HEK293 (cell line): ENCODE measurements around the gene ERBIN.

ENCODE experiments used
- CTCF ChIA-PET: fragments of 350-600 bp; formaldehyde crosslinking; extraction: SDS; loops from one replicate; lab custom pipeline; 2021; ENCODE audit warnings: antibody characterized with exemption; lab: Yijun Ruan, JAX
- POLR2A ChIA-PET: fragments of 300-600 bp; formaldehyde crosslinking; extraction: SDS; loops from one replicate; lab custom pipeline; 2020; ENCODE audit warnings: antibody characterized with exemption, inconsistent platforms; lab: Yijun Ruan, JAX
- H3K27ac ChIP-seq: fragments of 200-500 bp; sonication (Bioruptor generic); 2 replicates; pipeline ENCODE4 v1.5.1; 2014; ENCODE audit warnings: low read depth, low read length, control low read depth, inconsistent platforms; ENCODE audit errors: extremely low read depth
- H3K36me3 ChIP-seq, 2 experiments: fragments of 200-500 bp in 1 of 2; sonication (Bioruptor generic) in 1 of 2; 1 replicate in 1 of 2; 2 replicates in 1 of 2; pipeline ENCODE4 v1.5.1; 2014 to 2017; ENCODE audit warnings: inconsistent platforms in 2 of 2, low read length in 2 of 2; ENCODE audit not compliant: control insufficient read depth in 2 of 2, insufficient read depth in 1 of 2
- H3K4me1 ChIP-seq: fragments of 200-500 bp; sonication (Bioruptor generic); 2 replicates; pipeline ENCODE4 v1.5.1; 2014; ENCODE audit warnings: mild to moderate bottlenecking, low read length, inconsistent platforms; ENCODE audit not compliant: control insufficient read depth, insufficient read depth
- H3K4me3 ChIP-seq: 2 replicates; pipeline ENCODE4 v1.5.1; 2011; ENCODE audit warnings: low read depth, mild to moderate bottlenecking, control low read depth, low read length, moderate library complexity
- H3K9me3 ChIP-seq: fragments of 200-500 bp; sonication (Bioruptor generic); 2 replicates; pipeline ENCODE4 v1.5.1; 2014; ENCODE audit warnings: low read depth, low read length, inconsistent platforms; ENCODE audit not compliant: control insufficient read depth, insufficient read depth
- MZF1 ChIP-seq: fragments of 450-650 bp; formaldehyde crosslinking; IDR thresholded peaks from 2 replicates; pipeline ENCODE4 v1.5.1; 2017; ENCODE audit warnings: missing biosample characterization, missing genetic modification characterization, borderline replicate concordance
- SALL2 ChIP-seq: fragments of 450-650 bp; formaldehyde crosslinking; IDR thresholded peaks from 2 replicates; pipeline ENCODE4 v1.5.0; 2017; ENCODE audit warnings: missing biosample characterization, mild to moderate bottlenecking, missing genetic modification characterization, borderline replicate concordance
- ZBTB11 ChIP-seq: fragments of 450-650 bp; formaldehyde crosslinking; conservative IDR thresholded peaks from 2 replicates; pipeline ENCODE4 v1.5.1; 2016; ENCODE audit warnings: low read depth, missing biosample characterization, missing genetic modification characterization
- ZFP37 ChIP-seq: fragments of 450-650 bp; formaldehyde crosslinking; IDR thresholded peaks from 2 replicates; pipeline ENCODE4 v1.5.1; 2016; ENCODE audit warnings: missing biosample characterization, missing genetic modification characterization
- ZNF169 ChIP-seq: fragments of 450-650 bp; formaldehyde crosslinking; IDR thresholded peaks from 2 replicates; pipeline ENCODE4 v1.5.1; 2016; ENCODE audit warnings: missing biosample characterization, missing genetic modification characterization
- ZNF214 ChIP-seq: fragments of 450-650 bp; formaldehyde crosslinking; IDR thresholded peaks from 2 replicates; pipeline ENCODE4 v1.5.1; 2017; ENCODE audit warnings: missing biosample characterization, mild to moderate bottlenecking, missing genetic modification characterization, borderline replicate concordance
- ZNF23 ChIP-seq: fragments of 450-650 bp; formaldehyde crosslinking; IDR thresholded peaks from 2 replicates; pipeline ENCODE4 v1.5.1; 2016; ENCODE audit warnings: missing biosample characterization, missing genetic modification characterization, borderline replicate concordance
- ZNF350 ChIP-seq: fragments of 450-650 bp; formaldehyde crosslinking; IDR thresholded peaks from 2 replicates; pipeline ENCODE4 v1.5.0; 2017; ENCODE audit warnings: missing biosample characterization, mild to moderate bottlenecking, missing genetic modification characterization
- ZNF426 ChIP-seq: fragments of 450-650 bp; formaldehyde crosslinking; IDR thresholded peaks from 2 replicates; pipeline ENCODE4 v1.5.1; 2017; ENCODE audit warnings: missing biosample characterization, missing genetic modification characterization, mild to moderate bottlenecking, inconsistent platforms, moderate library complexity
- ZNF473 ChIP-seq: fragments of 450-650 bp; formaldehyde crosslinking; IDR thresholded peaks from 2 replicates; pipeline ENCODE4 v1.5.1; 2017; ENCODE audit warnings: missing biosample characterization, missing genetic modification characterization
- ZNF521 ChIP-seq: fragments of 450-650 bp; formaldehyde crosslinking; IDR thresholded peaks from 2 replicates; pipeline ENCODE4 v1.5.1; 2017; ENCODE audit warnings: missing biosample characterization, mild to moderate bottlenecking, missing genetic modification characterization
- ZNF558 ChIP-seq: fragments of 450-650 bp; formaldehyde crosslinking; IDR thresholded peaks from 2 replicates; pipeline ENCODE4 v1.5.1; 2016; ENCODE audit warnings: missing biosample characterization, missing genetic modification characterization
- ZNF654 ChIP-seq: fragments of 450-650 bp; formaldehyde crosslinking; IDR thresholded peaks from 2 replicates; pipeline ENCODE4 v1.5.1; 2016; ENCODE audit warnings: low read depth, missing biosample characterization, missing genetic modification characterization
- ZNF670 ChIP-seq: fragments of 450-650 bp; formaldehyde crosslinking; IDR thresholded peaks from 2 replicates; pipeline ENCODE4 v1.5.1; 2016; ENCODE audit warnings: missing biosample characterization, missing genetic modification characterization, low read depth
- ZNF777 ChIP-seq: fragments of 450-650 bp; formaldehyde crosslinking; IDR thresholded peaks from 2 replicates; pipeline ENCODE4 v1.5.1; 2017; ENCODE audit warnings: missing biosample characterization, missing genetic modification characterization, borderline replicate concordance
- ZSCAN23 ChIP-seq: fragments of 450-650 bp; formaldehyde crosslinking; IDR thresholded peaks from 2 replicates; pipeline ENCODE4 v1.5.1; 2016; ENCODE audit warnings: missing biosample characterization, missing genetic modification characterization

Gene ERBIN

DNA sequence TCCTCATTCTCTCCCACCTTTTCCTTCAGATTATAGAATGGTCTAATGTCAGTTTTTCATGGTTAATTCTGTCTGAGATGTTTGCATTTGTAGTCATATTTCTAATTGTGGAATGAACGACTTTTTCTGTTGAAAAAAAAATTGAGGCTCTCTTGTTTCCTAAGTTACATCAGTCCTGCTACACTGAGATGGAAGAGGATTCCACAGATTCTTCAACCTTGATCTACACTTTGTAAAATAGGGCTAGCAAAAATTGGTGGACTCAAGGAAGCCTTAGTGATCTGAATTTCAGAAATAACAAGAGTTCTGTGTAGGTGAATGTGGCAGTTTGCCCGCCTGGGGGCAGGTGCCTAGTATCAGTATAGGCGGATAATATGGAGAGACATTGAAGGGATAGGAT lies 51.9 kb downstream of the ERBIN start:
- H3K27ac ChIP-seq: no peak overlapping the region
- no peaks in the 10 kb centered on the region for H3K9me3 ChIP-seq
- POLR2A ChIA-PET: no interaction called here
- peaks cover 0 to 8% of the 10 kb centered on the region in 2 experiments; a peak in 1 of 3 replicates for H3K36me3 ChIP-seq
- no peaks in the 10 kb centered on the region for H3K4me1 ChIP-seq
- TF ChIP-seq ZNF558 (tag by site-specific recombination): peak; percentile 51; the same call in 1 of the 2 replicates
- no peak for TF ChIP-seq ZNF350 (tag by site-specific recombination)
- no peak for TF ChIP-seq ZNF214 (tag by site-specific recombination)
- no peak for TF ChIP-seq ZNF169
- TF ChIP-seq ZNF654 (tag by site-specific recombination): no peak
- TF ChIP-seq SALL2 (tag by site-specific recombination): no peak
- no peak for TF ChIP-seq ZNF473 (tag by site-specific recombination)
- no peak overlapping the region for H3K4me3 ChIP-seq
- CTCF ChIA-PET: no interaction called here

DNA sequence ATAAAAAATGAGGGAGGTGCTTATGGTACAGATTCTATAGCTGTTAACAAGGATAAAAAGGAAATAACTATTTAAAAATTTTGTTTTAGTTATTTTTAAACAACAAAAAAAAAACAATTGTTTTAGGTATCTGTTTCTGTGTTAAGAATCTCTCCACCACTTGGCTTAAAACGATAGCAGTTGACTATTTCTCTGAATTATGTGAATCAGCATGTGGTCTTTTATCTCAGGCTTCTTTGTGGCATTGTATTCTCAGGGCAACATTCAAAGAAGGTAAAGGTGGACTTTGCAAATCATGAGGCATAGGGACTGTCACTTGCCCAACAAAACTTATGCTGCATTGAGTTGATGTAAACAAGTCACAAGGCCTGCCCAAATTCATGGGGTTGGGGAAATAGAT lies 55.2 kb downstream of the ERBIN start:
- TF ChIP-seq SALL2 (tag by site-specific recombination): no peak
- TF ChIP-seq MZF1 (tag by site-specific recombination): no peak
- TF ChIP-seq ZNF521 (tag by site-specific recombination): no peak
- no peak for TF ChIP-seq ZNF670 (tag by site-specific recombination)
- TF ChIP-seq ZNF23 (tag by site-specific recombination): no peak
- no peak for TF ChIP-seq ZSCAN23 (tag by site-specific recombination)
- Histone ChIP-seq H3K36me3 (peaks cover 0 to 4% of the 10 kb centered on the region in 2 experiments; a peak in 1 of 3 replicates), H3K4me1 (peaks cover 19% of the 10 kb centered on the region), H3K27ac (no peak overlapping the region), H3K9me3 (no peaks in the 10 kb centered on the region), H3K4me3 (no peak overlapping the region)
- ChIA-PET POLR2A (no interaction called here), CTCF (interaction anchor here (0.7 kb wide), 1 partner anchor 34 kb away, joined by 3 read pairs; no protein-coding TSS in a partner anchor)

DNA sequence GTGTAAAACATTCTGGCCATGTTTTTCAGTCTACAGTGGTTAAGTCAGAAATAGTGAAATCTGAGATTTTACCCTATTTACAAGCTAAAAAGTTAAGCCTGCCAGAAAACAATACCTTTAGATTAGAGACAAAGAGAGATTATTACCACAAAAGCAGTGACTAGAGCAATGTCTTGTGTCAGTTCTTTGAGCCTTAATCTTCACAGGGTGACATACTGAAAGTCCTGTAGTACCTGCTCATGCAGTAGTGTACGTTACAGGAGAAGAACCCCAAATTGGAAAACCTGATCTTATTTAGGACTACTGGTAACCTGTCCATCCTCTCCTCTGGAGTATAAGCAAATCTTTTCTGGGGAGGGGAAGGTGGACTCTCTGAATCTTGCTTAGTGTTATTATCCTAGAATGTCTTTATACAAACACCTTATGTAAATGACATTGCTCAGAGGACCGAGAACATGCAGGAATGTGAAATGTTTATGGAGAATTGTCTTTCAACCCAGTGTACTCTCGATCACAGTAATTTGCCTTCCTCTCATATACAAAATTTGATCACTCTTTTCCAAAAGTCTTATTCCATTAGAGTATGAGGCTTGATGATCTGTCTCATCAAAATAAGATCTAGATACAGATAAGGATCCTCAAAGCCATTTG lies 55.7 kb downstream of the ERBIN start:
- TF ChIP-seq ZSCAN23 (tag by site-specific recombination): no peak
- TF ChIP-seq ZBTB11 (tag by site-specific recombination): no peak
- TF ChIP-seq ZNF777 (tag by site-specific recombination): no peak
- no peak for TF ChIP-seq ZNF426 (tag by site-specific recombination)
- no peak for TF ChIP-seq ZFP37
- TF ChIP-seq SALL2 (tag by site-specific recombination): no peak
- ChIA-PET CTCF (interaction anchor here (0.7 kb wide), 1 partner anchor 34 kb away, joined by 3 read pairs; no protein-coding TSS in a partner anchor), POLR2A (no interaction called here)
- Histone ChIP-seq H3K36me3 (peaks cover 0 to 4% of the 10 kb centered on the region in 2 experiments; a peak in 1 of 3 replicates), H3K4me1 (peaks cover 23% of the 10 kb centered on the region), H3K9me3 (no peaks in the 10 kb centered on the region), H3K4me3 (no peak overlapping the region), H3K27ac (no peak overlapping the region)
